Kidney (tissue), 14 donors: Measurements from ENCODE around the gene SRP14. TPM values are rescaled to one million over a fixed set of nuclear protein-coding genes. Genes with fewer than 3 reads are reported as not detected.

Source experiments
- DNase-seq, 5 donors: peaks; one replicate each; pipeline ENCODE4 v3.0.0-alpha.2; 2013 to 2020
- FAIRE-seq: peaks from 2 replicates; lab custom pipeline; 2012; peaks lifted over from hg19 to GRCh38; lab: Jason Lieb, UNC
- H3K27ac ChIP-seq, 2 donors: one replicate each; pipeline ENCODE4 v1.7.0; 2013; ENCODE audit warnings: low read depth in 2 of 2, low read length in 2 of 2, inconsistent platforms in 1 of 2
- H3K27me3 ChIP-seq: one replicate; pipeline ENCODE4 v1.7.1; 2013; ENCODE audit warnings: low read length, inconsistent platforms; ENCODE audit not compliant: control insufficient read depth, insufficient read depth
- H3K36me3 ChIP-seq, 3 donors: one replicate each; pipeline versions ENCODE4 v1.7.0 to v1.7.1; 2013; ENCODE audit warnings: low read length in 3 of 3, control low read depth in 1 of 3, inconsistent platforms in 1 of 3; ENCODE audit not compliant: insufficient read depth in 3 of 3, control insufficient read depth in 2 of 3
- H3K4me1 ChIP-seq, 3 donors: one replicate each; pipeline versions ENCODE4 v1.7.0 to v1.7.1; 2013; ENCODE audit warnings: low read length in 3 of 3, inconsistent platforms in 1 of 3, low read depth in 1 of 3; ENCODE audit not compliant: control insufficient read depth in 2 of 3, insufficient read depth in 2 of 3
- H3K4me3 ChIP-seq, 3 donors: one replicate each; pipeline versions ENCODE4 v1.7.0 to v1.8.1; 2013; ENCODE audit warnings: low read length in 3 of 3, control low read depth in 1 of 3, inconsistent platforms in 1 of 3
- H3K9ac ChIP-seq, 3 donors: one replicate each; pipeline versions ENCODE4 v1.7.0 to v1.7.1; 2013; ENCODE audit warnings: low read length in 3 of 3, control low read depth in 1 of 3, inconsistent platforms in 1 of 3
- H3K9me3 ChIP-seq, 3 donors: one replicate each; pipeline versions ENCODE4 v1.7.0 to v1.7.1; 2013; ENCODE audit warnings: low read length in 3 of 3, control low read depth in 1 of 3, inconsistent platforms in 1 of 3; ENCODE audit not compliant: control insufficient read depth in 2 of 3, insufficient read depth in 1 of 3
- intact Hi-C: fragments of 100-400 bp; cut with DNase I; formaldehyde crosslinking; loops from one replicate; pipeline ENCODE4 v1.11.1; 2022
- polyA plus RNA-seq: library from polyadenylated mRNA; stranded (reverse); fragments of 350-450 nt; fragmentation: Illumina TruSeq; extraction: RNeasy Lipid Tissue Mini Kit (QIAGEN cat#74804); gene quantifications from one replicate; pipeline ENCODE4 v1.2.3, GENCODE V29; 2014; ENCODE audit warnings: low read depth, low replicate concordance; ENCODE audit not compliant: insufficient read depth
- total RNA-seq: library from RNA; stranded (reverse); fragmentation: NEBNext Ultra II Directional; extraction: Animal tissue kit (Norgen Biotek cat#: 25700); gene quantifications from one replicate; pipeline ENCODE4 v1.2.1, GENCODE V29; 2021
- TF ChIP-seq, protein P1 (sequence below): IDR thresholded peaks from 3 replicates; pipeline ENCODE4 v1.5.1; 2012; ENCODE audit warnings: mild to moderate bottlenecking, moderate library complexity, borderline replicate concordance; ENCODE audit not compliant: insufficient read depth; ENCODE audit errors: extremely low read depth
- donor health status: control.
- donor health status: control.
- donor health status: control.
- donor health status: control.
- donor health status: control.
- donor health status: DM: yes; HTN: yes; CAD: no.
- donor health status: Normal renal cell carcinoma (clear cell type).

SRP14 gene
- total and polyA plus RNA-seq, 2 donors from 2014 or later = 190 to 867 TPM

DNA sequence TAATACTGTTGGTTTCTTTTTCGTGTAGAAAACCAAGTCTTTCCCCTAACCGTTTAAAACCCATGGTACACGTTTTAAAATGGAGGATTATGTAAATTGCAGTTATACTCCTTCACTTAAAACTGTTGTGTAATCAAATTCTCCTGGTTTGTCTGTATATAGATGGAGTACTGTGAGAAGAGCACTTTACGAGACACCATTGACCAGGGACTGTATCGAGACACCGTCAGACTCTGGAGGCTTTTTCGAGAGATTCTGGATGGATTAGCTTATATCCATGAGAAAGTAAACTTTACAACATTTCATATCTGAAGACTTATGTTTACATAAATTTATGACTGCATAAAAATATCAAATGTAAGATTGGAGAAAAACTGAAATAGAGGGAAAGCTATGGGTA lies 51.2 kb downstream of the SRP14 start:
- Histone ChIP-seq H3K9me3 (no peaks in the 10 kb centered on the region), H3K9ac (no peak overlapping the region), H3K4me1 (no peaks in the 10 kb centered on the region), H3K36me3 (peaks cover 3 to 39% (median 21%) of the 10 kb centered on the region in 3 donors), H3K4me3 (no peak overlapping the region), H3K27ac (no peak overlapping the region), H3K27me3 (no peaks in the 10 kb centered on the region)
- TF ChIP-seq, protein P1, sequence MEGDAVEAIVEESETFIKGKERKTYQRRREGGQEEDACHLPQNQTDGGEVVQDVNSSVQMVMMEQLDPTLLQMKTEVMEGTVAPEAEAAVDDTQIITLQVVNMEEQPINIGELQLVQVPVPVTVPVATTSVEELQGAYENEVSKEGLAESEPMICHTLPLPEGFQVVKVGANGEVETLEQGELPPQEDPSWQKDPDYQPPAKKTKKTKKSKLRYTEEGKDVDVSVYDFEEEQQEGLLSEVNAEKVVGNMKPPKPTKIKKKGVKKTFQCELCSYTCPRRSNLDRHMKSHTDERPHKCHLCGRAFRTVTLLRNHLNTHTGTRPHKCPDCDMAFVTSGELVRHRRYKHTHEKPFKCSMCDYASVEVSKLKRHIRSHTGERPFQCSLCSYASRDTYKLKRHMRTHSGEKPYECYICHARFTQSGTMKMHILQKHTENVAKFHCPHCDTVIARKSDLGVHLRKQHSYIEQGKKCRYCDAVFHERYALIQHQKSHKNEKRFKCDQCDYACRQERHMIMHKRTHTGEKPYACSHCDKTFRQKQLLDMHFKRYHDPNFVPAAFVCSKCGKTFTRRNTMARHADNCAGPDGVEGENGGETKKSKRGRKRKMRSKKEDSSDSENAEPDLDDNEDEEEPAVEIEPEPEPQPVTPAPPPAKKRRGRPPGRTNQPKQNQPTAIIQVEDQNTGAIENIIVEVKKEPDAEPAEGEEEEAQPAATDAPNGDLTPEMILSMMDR = no peak
- FAIRE-seq (no peak), DNase-seq (no peak)
- intact Hi-C loops = no loop called here

Other genes with a start within 250 kb of the SRP14 start
- 7.6 TPM for gene GPR176, start 118.9 kb downstream of the SRP14 start, total RNA-seq
- 2.9 TPM for gene GPR176, start 118.9 kb downstream of the SRP14 start, polyA plus RNA-seq
- gene EIF2AK4, start 105.1 kb downstream of the SRP14 start, total RNA-seq = 30.9 TPM
- gene EIF2AK4, start 105.1 kb downstream of the SRP14 start, polyA plus RNA-seq = 25.1 TPM
- 19.7 TPM for gene BMF, start 69.7 kb upstream of the SRP14 start, total RNA-seq
- gene BMF, start 69.7 kb upstream of the SRP14 start, polyA plus RNA-seq = 3.6 TPM
- 0.94 TPM for gene BUB1B, start 121.9 kb upstream of the SRP14 start, total RNA-seq
- 0.69 TPM for gene BUB1B, start 121.9 kb upstream of the SRP14 start, polyA plus RNA-seq
- gene PAK6, start 199.9 kb upstream of the SRP14 start, total RNA-seq = 11.9 TPM
- 8.1 TPM for gene PAK6, start 199.9 kb upstream of the SRP14 start, polyA plus RNA-seq
- not detected for gene ANKRD63, start 243.9 kb upstream of the SRP14 start, total RNA-seq
- not detected for gene ANKRD63, start 243.9 kb upstream of the SRP14 start, polyA plus RNA-seq